ENCODE measurements around the gene PDS5A.
"Not testable (repeated sequence)": the region's sequence is repeated elsewhere in the genome, so short reads cannot be mapped to it uniquely, and the experiment has no call there.

Gene PDS5A

DNA sequence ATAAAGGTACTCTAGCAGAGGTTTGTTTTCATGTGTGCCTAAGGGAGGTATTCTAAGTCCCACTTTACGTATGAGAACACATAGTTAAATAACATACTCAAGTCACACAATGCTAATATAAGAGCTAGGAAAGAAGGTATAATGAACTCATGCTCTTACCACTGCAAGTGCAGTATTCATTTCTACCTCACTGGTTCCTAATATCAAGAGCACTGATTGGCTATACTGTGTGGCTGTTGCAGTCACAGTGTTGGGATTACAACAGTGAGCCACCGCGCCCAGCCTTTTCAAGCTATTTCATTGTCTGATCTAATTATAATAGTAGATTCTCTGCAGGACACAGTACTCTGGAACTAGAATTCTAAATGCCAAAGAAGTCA is 84.0 kb downstream of the PDS5A start:
- DNase-seq = no peak

DNA sequence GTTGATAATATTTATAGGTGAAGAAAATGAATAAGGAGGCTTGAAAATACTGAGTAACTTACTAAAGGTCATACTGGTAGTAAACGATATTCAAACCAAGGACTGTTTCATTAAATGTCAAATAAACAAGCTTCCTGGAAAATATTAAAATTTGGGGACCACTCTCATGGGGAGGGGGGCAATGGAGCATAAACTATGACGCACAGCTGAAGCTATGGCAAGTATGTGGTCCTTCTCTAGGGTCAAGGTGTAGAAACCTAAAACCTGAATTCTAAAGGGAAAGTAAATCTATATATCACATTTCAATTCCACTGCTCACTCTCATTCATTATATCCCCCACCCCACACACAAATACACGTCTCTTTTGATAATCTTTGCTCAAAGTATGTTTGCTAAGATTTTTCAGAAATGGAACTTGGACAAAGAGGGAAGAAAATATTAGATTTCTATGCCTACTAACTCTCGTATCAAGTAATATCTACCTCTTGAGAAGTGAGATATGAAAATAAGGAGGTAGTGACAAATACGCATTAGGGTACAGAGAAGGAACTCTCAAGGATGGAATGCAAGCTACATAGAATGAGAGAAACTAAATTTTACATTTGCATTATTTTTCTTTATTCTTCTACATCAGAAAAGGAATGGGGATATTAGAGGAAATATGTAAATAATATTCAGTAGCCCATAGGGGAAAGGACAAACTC is 84.6 kb downstream of the PDS5A start:
- DNase-seq = no peak

DNA sequence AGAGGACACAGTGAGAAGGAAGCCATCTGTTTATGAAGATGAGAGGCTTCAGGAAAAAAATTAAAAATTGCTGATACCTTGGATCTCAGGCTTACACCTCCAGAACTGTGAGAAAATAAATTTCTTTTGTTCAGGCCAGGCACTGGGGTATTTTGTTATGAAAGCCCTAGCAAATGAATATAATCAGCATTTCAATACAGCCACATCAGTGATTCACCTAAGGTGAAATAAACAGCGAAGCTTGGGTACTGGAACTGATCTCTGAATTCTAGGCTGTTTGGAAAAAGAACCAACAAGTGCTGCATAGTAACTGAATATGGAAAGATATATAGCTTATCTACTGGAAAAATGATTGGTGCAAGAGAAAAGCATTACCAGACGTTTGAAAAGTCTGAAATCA is 88.5 kb downstream of the PDS5A start:
- no peak for DNase-seq

DNA sequence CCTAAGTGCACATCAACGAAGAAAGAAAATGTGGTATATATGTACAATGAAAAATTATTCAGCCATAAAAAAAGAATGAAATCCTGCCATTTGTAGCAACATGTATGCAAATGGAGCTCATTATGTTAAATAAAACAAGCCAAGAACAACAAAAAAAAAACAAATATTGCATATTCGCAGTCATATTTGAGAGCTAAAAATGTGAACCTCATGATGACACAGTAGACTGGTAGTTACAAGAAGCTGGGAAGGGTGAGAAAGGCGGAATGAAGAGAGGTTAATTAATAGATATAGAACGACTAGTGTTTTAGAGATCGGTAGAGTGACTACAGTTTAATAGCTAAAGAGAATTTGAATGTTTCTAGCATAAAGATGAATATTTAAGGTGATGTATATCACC is 89.2 kb downstream of the PDS5A start:
- DNase-seq = no peak

DNA sequence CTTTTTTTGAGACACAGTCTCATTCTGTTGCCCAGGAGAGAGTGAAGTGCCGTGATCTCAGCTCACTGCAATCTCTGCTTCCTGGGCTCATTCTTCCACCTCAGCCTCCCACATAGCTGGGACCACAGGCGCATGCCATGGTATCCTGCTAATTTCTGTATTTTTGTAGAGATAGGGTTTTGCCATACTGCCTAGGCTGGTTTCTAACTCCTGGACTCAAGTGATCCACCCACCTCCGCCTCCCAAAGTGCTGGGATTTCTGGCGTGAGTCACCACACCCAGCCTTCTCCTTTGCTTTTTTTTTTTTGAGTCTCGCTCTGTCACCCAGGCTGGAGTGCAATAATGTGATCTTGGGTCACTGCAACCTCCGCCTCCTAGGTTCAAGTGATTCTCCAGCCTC is 94.1 kb downstream of the PDS5A start:
- no peak for DNase-seq

DNA sequence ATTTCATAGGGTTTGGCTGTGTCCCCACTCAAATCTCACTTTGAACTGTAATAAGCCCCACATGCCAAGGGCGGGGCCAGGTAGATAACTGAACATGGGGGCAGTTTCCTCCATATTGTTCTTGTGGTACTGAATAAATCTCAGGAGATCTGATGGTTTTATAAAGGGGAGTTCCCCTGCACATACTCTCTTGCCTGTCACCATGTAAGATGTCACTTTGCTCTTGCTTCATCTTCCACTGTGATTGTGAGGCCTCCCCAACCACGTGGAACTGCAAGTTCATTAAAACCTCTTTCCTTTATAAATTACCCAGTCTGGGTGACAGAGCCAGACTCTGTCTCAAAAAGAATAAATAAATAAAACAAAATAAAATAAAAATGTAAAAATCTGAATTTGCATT is 95.9 kb downstream of the PDS5A start:
- DNase-seq = no peak

DNA sequence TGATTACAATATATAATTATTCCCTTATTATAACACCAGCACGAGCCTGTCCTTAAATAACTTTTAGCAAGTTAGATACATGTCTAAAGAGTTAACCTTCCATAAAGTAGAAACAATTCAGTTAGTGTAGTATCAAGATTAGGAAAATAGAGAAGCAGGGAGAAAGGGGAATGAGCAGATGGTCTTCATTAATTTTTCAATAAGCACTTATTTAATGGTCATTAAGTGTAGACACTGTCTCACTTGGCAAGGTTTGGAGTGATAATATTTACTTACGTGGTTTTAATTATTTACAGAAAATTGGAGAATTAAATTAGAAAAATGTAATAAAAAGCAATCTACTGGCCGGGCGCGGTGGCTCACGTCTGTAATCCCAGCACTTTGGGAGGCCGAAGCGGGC is 99.7 kb downstream of the PDS5A start:
- DNase-seq = no peak

DNA sequence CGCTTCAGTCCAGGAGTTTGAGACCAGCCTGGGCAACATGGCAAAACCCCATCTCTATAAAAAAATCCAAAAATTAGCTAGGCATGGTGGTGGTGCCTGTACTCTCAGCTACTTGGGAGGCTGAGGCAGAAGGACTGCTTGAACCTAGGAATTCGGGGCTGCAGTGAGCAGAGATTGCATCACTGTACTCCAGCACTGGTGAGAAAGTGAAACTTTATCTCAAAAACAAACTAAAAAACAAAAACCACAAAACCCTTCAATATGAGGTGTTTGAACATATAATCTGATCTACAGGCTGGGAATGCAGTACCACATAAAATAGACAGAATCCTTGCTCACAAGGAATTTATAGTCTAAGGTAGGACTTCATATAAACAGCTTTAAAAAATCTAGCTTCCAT is 103.9 kb downstream of the PDS5A start:
- DNase-seq = no peak

DNA sequence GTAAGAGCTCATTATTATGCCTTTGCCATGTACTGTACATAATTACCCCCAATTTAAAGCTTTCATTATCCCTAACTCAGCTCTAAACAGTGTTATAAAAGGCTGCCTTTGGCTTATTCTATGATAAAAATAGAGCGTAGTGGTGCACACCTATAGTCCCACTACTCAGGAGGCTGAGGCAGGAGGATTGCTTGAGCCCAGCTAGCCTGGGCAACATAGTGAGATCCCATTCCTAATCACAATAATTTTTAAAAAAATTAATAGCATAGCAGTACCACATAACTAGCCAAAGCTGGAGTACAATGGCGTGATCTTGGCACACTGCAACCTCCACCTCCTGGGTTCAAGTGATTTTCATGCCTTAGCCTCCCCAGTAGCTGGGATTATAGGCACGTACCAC is 112.4 kb downstream of the PDS5A start:
- DNase-seq = no peak

DNA sequence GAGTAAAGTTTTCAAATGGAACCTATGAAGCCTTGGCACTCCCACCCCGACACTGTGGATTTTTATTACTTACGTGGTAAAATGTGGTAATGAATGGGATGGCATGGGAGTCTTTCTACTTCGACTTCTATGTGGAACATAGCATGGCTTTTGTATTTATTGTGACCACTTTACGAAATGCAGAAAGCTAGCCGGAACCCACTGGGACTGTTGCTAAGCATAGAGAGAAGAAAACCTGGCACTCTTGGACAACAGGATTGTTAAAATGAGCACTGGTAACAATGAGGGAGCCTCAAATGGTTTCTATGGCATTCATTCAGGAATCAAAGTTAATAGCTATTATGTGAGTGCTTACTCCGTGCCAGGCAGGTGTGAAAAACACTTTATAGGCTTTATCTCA is 113.3 kb downstream of the PDS5A start:
- DNase-seq = no peak

DNA sequence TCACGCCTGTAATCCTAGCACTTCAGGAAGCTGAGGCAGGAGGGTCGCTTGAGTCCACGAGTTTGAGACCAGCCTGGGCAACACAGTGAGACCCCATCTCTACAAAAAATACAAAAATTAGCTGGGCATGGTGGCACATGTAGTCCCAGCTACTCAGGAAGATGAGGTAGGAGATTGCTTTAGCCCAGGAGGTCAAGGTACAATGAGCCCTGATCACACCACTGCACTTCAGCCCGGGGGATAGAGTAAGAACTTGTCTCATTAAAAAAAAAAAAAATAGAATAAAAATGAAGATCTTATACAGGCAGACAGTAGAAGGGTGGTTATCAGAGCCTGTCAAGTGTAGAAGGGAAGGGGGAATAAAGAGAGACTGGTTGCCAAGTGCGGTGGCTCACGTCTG is 116.9 kb downstream of the PDS5A start:
- DNase-seq = no peak

DNA sequence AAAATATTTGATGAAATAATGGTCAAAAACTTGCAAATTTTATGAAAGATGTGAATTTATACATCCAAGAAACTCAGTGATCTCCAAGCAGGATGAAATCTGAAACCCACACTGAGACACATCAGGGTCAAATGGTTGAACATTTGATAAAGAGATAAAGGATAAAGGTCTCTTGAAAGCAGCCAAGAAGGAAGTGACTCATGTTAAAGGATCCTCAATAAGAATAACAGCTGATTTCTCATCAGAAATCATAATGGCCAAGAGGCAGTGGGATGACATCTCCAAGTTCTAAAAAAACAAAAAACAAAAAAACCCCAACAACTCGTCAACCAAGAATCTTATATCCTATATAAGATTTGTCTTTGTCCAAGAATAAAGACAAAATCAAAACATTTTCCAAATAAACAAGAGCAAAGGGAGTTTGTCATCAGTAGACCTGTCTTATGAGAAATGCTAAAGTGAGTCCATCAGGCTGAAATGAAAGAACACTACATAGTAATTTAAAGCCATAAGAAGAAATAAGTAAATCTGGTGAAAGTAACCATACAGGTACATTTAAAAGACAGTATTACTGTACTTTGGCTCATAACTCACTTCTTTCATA is 121.7 kb downstream of the PDS5A start:
- no peak for DNase-seq

DNA sequence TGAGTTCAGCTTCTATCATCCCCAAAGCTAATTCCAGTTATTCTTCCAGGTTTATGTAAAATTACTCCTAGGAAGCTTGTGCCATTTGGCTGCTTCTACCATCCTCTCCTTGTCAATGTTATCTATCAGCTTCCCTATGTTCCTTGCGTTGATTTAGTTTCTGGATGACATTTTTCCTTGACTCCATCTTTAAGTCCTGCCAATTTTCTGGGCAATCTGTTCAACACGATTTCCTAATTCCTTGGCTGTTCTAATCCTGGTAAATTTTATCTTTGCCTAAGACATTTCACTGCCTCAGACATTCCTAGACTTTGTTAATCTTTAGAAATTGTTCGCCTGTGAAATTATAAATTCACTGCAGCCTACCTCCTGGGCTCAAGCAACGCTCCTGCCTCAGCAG is 125.1 kb downstream of the PDS5A start:
- DNase-seq = no peak

DNA sequence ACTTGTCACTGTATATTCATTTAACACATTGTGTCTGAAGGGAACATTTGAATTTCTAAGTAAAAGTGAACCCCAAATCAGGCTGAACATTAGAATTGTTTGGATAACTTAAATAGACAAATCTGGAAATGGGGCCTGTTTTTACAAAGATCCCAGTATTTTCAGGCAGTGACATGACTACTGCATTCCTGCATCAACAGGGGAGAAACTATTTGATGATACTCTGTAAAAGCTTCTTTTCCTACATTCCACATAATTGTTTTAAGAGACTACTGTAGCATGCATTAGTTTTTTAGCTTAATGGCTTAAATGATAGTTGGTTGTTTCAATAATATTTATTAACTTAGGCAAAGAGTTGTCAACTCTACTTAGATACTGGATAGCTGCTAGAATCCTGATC is 127.0 kb downstream of the PDS5A start:
- DNase-seq = no peak

DNA sequence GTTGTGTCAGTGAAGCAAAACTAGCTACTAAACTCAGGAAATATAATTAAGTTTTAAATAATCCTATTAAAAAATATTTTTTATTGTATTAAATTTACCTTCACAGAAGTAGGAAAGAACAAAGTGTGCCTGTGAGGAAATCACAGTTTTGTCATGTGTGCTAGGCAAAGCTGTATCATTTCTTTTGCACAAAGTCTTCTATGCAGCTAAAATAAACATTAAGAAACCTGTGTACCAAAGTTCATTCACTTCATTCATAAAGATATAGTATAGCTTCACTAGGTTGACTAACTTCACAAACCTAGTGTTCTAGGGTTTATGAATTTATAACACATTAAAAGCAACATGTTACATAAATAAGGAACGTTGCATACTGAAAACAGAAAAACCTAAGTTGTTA is 131.0 kb downstream of the PDS5A start:
- no peak for DNase-seq

DNA sequence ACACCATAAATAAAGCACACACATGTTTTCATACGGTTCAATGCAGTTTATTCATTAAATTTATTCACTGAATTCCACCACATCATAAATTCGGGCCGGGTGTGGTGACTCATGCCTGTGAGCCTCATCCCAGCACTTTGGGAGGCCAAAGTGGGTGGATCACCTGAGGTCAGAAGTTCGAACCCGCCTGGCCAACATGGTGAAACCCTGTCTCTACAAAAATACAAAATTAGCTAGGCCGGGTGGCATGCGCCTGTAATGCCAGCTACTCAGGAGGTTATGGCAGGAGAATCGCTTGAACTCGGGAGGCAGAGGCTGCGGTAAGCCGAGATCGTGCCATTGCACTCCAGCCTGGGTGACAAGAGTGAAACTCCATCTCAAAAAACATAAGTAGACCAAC is 131.6 kb downstream of the PDS5A start:
- DNase-seq = no peak

DNA sequence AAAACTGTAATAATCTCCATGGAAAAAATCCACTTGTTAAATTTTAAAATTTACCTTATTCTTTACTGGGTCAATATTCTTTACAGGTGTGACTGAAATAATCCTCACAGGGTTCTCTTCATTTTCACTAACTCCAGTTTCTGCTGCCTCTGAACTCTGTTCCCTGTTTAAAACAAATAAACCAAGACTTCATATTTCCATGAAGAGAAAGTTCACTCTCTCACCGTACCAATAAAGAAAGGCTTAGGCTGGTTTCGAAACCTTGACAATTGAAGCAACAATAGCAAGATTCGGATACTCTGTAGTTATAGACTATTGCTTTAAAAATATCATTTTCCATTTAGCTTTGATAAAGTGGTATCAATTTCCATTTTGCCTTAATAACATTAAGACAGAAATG is 135.8 kb downstream of the PDS5A start:
- no peak for DNase-seq

DNA sequence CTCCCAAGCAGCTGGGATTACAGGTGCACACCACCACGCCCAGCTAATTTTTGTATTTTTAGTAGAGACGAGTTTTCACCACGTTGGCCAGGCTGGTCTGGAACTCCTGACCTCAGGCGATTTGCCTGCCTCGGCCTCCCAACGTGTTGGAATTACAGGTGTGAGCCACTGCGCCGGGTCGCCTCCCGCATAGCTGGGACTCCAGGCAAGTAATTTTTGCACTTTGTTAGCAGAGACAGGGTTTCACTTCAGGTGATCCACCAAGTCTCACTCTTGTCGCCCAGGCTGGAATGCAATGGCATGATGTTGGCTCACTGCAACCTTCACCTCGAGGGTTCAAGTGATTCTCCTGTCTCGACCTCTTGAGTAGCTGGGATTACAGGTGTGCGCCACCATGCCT is 137.2 kb downstream of the PDS5A start:
- DNase-seq = not testable (repeated sequence)

DNA sequence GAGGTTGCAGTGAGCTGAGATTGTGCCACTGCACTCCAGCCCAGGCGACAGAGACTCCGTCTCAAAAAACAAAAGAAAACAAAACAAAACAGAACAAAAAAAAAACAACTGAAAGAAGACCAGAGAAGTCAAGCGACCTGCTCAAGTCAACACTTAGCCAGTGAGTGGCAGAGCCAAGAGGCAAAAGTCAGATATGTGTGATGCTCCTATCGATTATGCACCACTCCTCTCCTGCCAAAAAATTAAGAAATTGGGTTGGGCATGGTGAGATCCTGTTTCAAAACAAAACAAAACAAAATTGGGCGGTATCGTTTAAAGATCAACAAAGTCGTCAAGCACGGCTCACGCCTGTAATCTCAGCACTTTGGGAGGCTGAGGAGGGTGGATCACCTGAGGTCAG is 137.7 kb downstream of the PDS5A start:
- no peak for DNase-seq

DNA sequence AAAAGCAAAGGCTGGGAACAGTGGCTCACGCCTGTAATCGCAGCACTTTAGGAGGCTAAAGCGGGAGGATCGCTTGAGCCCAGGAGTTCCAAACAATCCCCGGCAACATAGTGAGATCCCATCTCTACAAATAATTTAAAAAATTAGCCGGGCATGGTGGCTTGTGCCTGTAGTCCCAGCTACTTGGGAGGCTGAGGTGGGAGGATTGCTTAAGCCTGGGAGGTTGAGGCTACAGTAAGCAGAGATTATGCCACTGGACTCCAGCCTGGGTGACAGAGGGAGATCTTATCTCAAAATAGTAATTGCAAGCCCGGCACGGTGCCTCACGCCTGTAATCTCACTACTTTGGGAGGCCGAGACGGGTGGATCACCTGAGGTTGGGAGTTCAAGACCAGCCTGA is 139.3 kb downstream of the PDS5A start:
- DNase-seq = not testable (repeated sequence)

DNA sequence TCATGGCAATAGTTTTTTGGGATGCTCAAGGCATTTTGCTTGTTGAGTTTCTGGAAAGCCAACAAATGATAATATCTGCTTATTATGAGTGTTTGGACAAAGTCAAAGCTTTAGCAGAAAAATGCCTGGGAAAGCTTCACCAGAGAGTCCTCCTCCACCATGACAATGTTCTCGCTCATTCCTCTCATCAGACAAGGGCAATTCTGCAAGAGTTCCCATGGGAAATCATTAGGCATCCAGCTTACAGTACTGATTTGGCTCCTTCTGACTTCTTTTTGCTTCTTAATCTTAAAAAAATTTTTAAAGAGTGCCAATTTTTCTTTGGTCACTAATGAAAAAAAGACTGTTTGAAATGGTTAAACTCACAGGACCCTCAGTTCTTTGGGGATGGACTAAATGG is 143.4 kb downstream of the PDS5A start:
- no peak for DNase-seq

DNA sequence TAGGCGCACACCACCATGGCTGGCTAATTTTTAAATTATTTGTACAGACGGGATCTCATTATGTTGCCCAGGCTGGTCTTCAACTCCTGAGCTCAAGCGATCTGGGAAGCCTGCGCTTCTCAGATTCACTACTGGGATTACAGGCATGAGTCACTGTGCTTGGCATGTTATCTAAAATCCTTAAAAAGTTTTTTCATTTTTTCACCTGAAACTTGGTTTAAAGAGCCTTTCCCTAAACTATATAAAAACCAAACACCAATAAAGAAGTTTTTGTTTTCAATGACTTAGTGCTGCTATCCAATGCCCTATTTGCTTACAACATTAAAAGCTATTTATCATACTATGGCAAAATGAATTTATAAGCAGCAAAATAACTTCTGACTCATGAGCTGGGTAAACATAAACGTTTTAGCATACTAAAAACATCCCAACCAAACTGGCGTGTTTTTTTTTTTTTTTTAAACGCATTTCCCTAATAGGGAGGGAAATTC is 151.9 kb downstream of the PDS5A start:
- no peak for DNase-seq

DNA sequence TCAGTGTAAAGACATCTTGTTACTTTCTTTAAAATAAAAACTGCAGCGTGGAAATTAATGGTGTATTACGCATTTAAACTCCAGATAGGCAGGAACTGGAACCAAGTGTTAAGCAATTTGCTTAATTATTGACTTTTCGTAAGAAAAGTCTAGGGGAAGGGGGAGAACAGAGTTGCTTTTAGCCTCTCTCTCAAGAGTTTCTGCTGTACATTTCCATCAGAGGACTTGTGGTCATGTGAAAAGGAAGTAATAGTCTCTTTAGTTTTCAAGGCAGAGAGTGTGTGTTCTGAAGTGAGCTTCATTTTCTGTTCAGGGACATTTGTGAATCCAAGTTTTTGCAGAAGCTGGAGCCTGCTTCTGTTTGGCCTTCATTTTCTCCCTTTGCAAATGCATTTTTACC is 152.6 kb downstream of the PDS5A start:
- DNase-seq = no peak

DNA sequence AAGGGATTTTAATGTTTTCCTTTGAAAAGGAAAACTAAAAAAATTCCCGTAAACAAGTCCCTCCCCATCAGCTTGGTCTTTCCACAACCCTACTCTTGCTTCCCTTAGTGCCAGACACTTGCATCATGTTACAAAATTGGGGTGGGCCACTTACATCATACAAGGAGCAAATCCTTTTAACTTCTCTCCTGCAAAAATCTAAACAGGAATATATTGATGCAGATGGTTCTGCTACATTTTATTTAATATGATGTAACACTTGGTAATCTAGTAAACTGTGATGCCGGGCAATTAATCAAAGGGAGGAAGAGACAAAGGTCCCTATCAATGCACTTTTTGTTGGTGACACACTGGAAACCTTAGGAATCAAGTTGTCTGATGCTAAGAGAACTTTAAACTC is 154.5 kb downstream of the PDS5A start:
- DNase-seq = no peak

DNA sequence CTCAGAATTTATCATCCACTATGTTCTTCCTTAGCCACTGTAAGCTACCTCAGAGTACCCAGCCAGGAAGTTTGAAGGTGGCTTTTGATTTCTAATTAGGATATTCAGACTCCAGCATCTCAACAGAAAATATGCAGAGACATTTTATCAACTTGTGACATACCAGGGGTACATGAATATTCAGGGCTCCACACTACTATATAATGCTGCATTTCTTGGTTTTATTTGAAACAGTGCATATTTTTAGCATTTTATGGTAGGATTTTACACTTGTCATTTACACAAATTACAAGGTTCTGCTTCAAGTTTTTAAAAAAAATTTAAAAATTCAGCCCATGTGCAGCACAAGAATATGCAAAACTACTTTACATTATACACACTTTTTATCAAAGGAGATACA is 155.0 kb downstream of the PDS5A start:
- no peak for DNase-seq
